Lower lobe of right lung (tissue), 2 donors: ENCODE results near the gene ADGRL3. TPM values are rescaled to one million over a fixed set of nuclear protein-coding genes. Genes with fewer than 3 reads are reported as not detected.
"Not testable (repeated sequence)": the region's sequence is repeated elsewhere in the genome, so short reads cannot be mapped to it uniquely, and the experiment has no call there.

Experiments used
- ATAC-seq, 2 donors: fragments of 200-7000 bp; cut with Tn5 transposase; one replicate each; pipeline ENCODE4 v1.9.1; 2020 to 2022; ENCODE audit warnings: mild to moderate bottlenecking in 2 of 2, moderate library complexity in 2 of 2
- DNase-seq: peaks from one replicate; pipeline ENCODE4 v3.0.0-alpha.2; 2020
- H3K27ac ChIP-seq: fragments of 200-600 bp; one replicate; pipeline ENCODE4 v1.8.0; 2022
- H3K27me3 ChIP-seq: fragments of 200-600 bp; one replicate; pipeline ENCODE4 v1.8.0; 2022; ENCODE audit warnings: low read depth
- H3K36me3 ChIP-seq: fragments of 200-600 bp; one replicate; pipeline ENCODE4 v1.8.0; 2022; ENCODE audit warnings: mild to moderate bottlenecking
- H3K4me1 ChIP-seq: fragments of 200-600 bp; one replicate; pipeline ENCODE4 v1.8.0; 2022
- H3K4me3 ChIP-seq: fragments of 200-600 bp; one replicate; pipeline ENCODE4 v1.8.0; 2022; ENCODE audit warnings: mild to moderate bottlenecking
- H3K9me3 ChIP-seq: fragments of 200-600 bp; one replicate; pipeline ENCODE4 v1.8.0; 2022
- intact Hi-C: fragments of 100-400 bp; cut with DNase I; formaldehyde crosslinking; loops from one replicate; pipeline ENCODE4 v1.11.0; 2022
- total RNA-seq: library from RNA; stranded (reverse); fragmentation: NEBNext Ultra II Directional; extraction: Animal tissue kit (Norgen Biotek cat#: 25700); gene quantifications from one replicate; pipeline ENCODE4 v1.2.1, GENCODE V29; 2021
- TF ChIP-seq, protein P1 (sequence below): fragments of 200-600 bp; IDR thresholded peaks from one replicate; pipeline ENCODE4 v1.8.0; 2022; ENCODE audit warnings: antibody characterized with exemption, mild to moderate bottlenecking
- donor health status: DM: no; HTN: yes; CAD: no; lungs with severe emphysema.

ADGRL3 gene
- total RNA-seq, 1 donor from 2014 or later: 6.0 TPM

DNA sequence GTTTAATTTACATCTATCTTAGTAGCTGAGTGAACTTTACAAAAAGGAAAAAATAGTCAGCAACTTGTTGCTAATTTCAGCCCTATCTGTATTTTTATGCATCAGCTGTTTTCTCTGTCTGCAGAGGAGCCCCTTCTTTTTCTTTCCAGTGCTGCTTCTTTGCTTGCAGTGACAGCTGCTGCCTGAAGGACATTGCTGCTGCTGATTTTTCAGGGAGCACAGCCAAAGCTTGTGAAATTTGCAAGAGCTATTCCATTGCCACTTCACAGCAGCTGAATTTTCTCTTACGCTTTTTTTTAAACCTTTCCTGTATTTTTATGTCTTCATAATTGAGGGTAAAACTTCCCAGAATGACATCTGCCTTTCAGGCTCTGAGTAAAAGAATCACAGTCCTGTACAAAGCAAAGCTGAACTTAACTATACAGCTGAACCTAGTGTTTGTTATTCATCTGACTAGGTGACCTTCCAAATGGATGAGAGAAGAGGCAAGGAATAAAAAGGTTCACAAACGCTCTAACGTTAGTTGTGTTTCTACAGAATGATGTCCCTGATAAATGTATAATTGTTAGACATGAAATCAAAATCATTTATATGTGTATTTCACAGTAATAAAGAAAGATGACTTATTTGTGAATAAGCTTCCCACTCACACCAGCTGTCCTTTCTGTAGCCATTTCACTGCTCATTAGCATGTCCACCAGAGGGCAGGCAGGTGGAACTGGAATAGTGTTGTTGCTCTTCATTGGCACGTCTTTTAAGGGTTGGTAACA lies 541.4 kb downstream of the ADGRL3 start:
- ATAC-seq (no peak), DNase-seq (no peak)
- no peaks in the 10 kb centered on the region for H3K27me3 ChIP-seq

DNA sequence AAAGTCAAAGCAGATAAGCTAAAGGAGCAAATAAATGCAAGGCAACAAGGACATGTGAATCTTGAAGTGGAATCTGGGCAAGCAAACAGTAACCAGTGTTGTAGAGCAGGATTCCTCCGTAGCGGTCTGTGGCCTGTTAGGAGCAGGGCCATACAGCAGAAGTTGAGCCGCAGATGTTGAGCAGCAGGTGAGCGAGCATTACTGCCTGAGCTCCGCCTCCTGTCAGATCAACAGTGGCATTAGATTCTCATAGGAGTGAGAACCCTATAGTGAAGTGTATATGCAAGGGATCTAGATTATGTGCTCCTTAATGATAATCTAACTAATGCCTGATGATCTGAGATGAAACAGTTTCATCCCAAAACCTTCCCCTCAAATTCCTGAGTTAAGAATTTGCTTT lies 550.7 kb downstream of the ADGRL3 start:
- H3K27me3 ChIP-seq: no peaks in the 10 kb centered on the region
- H3K27ac ChIP-seq: no peak overlapping the region
- H3K9me3 ChIP-seq: no peaks in the 10 kb centered on the region
- no peaks in the 10 kb centered on the region for H3K36me3 ChIP-seq
- H3K4me3 ChIP-seq: no peak overlapping the region
- TF ChIP-seq, protein P1, sequence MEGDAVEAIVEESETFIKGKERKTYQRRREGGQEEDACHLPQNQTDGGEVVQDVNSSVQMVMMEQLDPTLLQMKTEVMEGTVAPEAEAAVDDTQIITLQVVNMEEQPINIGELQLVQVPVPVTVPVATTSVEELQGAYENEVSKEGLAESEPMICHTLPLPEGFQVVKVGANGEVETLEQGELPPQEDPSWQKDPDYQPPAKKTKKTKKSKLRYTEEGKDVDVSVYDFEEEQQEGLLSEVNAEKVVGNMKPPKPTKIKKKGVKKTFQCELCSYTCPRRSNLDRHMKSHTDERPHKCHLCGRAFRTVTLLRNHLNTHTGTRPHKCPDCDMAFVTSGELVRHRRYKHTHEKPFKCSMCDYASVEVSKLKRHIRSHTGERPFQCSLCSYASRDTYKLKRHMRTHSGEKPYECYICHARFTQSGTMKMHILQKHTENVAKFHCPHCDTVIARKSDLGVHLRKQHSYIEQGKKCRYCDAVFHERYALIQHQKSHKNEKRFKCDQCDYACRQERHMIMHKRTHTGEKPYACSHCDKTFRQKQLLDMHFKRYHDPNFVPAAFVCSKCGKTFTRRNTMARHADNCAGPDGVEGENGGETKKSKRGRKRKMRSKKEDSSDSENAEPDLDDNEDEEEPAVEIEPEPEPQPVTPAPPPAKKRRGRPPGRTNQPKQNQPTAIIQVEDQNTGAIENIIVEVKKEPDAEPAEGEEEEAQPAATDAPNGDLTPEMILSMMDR: no peak
- DNase-seq: no peak
- intact Hi-C loops: no loop called here
- no peaks in the 10 kb centered on the region for H3K4me1 ChIP-seq
- ATAC-seq: no peak

More for the DNA sequence above, 541.4 kb downstream of the ADGRL3 start:
- TF ChIP-seq, protein P1: no peak
- Histone ChIP-seq H3K4me3 (no peak overlapping the region), H3K27ac (no peak overlapping the region), H3K4me1 (no peaks in the 10 kb centered on the region), H3K9me3 (no peaks in the 10 kb centered on the region), H3K36me3 (no peaks in the 10 kb centered on the region)
- intact Hi-C loops: no loop called here

DNA sequence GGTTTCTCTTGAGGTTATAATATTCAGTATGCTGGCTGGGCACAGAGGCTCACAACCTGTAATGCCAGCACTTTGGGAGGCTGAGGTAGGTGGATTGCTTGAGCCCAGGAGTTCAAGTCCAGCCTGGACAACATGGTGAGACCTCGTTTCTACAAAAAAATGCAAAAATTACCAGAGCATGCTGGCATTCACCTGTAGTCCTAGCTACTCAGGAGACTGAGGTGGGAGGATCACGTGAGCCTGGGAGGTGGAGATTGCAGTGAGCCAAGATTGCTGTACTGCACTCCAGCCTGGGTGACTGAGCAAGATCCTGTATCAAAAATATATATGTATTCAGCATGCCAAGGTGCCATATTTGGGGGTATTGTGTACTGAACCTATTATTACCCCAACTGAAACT lies 552.5 kb downstream of the ADGRL3 start:
- no peak for ATAC-seq
- no peaks in the 10 kb centered on the region for H3K9me3 ChIP-seq
- intact Hi-C loops: no loop called here
- no peaks in the 10 kb centered on the region for H3K27me3 ChIP-seq
- no peak for DNase-seq
- no peaks in the 10 kb centered on the region for H3K36me3 ChIP-seq
- H3K27ac ChIP-seq: no peak overlapping the region
- no peaks in the 10 kb centered on the region for H3K4me1 ChIP-seq
- TF ChIP-seq, protein P1: no peak
- H3K4me3 ChIP-seq: no peak overlapping the region

DNA sequence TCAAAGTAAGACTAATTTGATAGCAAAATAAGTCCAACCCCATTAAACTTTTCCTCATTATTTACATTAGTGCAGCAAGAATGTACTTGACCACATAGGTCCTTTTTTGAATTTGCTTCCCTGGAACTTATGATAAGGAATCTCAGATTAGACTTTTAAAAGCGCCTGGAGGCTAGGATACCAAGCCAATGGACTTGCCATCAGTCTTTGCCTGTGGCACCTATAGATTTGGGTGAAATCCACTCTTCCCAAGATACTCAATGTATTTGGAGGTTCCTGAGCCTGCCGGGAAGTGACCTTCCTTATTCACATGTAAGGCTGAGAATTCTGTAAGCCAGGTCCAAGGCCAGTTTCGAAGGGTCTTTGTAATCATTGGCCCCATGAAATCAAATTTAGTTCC lies 553.6 kb downstream of the ADGRL3 start:
- TF ChIP-seq, protein P1: no peak
- Histone ChIP-seq H3K4me3 (no peak overlapping the region), H3K36me3 (no peaks in the 10 kb centered on the region), H3K9me3 (no peaks in the 10 kb centered on the region), H3K4me1 (no peaks in the 10 kb centered on the region), H3K27ac (no peak overlapping the region), H3K27me3 (no peaks in the 10 kb centered on the region)
- DNase-seq (no peak), ATAC-seq (no peak)
- intact Hi-C loops: no loop called here

DNA sequence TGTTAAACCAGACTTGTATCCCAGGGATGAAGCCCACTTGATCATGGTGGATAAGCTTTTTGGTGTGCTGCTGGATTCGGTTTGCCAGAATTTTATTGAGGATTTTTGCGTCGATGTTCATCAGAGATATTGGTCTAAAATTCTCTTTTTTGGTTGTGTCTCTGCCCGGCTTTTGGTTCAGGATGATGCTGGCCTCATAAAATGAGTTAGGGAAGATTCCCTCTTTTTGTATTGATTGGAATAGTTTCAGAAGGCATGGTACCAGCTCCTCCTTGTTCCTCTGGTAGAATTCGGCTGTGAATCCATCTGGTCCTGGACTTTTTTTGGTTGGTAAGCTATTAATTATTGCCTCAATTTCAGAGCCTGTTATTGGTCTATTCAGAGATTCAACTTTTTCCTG lies 556.8 kb downstream of the ADGRL3 start:
- H3K27me3 ChIP-seq, H3K27ac ChIP-seq, H3K36me3 ChIP-seq, DNase-seq, H3K4me1 ChIP-seq, H3K9me3 ChIP-seq, H3K4me3 ChIP-seq, intact Hi-C loops, ATAC-seq: not testable (repeated sequence)

DNA sequence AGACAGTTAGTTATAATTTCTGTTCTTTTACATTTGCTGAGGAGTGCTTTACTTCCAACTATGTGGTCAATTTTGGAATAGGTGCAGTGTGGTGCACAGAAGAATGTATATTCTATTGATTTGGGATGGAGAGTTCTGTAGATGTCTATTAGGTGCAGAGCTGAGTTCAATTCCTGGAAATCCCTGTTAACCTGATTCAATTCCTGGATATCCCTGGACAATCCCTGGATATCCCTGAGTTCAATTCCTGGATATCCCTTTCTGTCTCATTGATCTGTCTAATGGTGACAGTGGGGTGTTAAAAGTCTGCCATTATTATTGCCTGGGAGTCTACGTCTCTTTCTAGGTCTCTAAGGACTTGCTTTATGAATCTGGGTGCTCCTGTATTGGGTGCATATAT lies 557.9 kb downstream of the ADGRL3 start:
- intact Hi-C loops, DNase-seq, ATAC-seq, H3K9me3 ChIP-seq, H3K4me1 ChIP-seq, H3K36me3 ChIP-seq, H3K27ac ChIP-seq, H3K4me3 ChIP-seq, H3K27me3 ChIP-seq: not testable (repeated sequence)

DNA sequence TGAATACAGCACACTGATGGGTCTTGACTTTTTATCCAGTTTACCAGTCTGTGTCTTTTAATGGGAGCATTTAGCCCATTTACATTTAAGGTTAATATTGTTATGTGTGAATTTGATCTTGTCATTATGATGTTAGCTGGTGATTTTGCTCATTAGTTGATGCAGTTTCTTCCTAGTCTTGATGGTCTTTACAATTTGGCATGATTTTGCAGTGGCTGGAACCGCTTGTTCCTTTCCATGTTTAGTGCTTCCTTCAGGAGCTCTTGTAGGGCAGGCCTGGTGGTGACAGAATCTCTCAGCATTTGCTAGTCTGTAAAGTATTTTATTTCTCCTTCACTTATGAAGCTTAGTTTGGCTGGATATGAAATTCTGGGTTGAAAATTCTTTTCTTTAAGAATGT lies 558.5 kb downstream of the ADGRL3 start:
- intact Hi-C loops: not testable (repeated sequence)

DNA sequence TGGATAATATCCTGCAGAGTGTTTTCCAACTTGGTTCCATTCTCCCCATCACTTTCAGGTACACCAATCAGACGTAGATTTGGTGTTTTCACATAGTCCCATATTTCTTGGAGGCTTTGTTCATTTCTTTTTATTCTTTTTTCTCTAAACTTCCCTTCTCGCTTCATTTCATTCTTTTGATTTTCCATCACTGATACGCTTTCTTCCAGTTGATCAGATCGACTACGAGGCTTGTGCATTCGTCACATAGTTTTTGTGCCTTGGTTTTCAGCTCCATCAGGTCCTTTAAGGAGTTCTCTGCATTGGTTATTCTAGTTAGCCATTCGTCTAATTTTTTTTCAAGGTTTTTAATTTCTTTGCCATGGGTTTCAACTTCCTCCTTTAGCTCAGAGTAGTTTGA lies 559.1 kb downstream of the ADGRL3 start:
- H3K36me3 ChIP-seq, H3K27ac ChIP-seq, intact Hi-C loops, H3K27me3 ChIP-seq, DNase-seq, H3K4me3 ChIP-seq, ATAC-seq, H3K4me1 ChIP-seq, H3K9me3 ChIP-seq: not testable (repeated sequence)

More for the DNA sequence above, 558.5 kb downstream of the ADGRL3 start:
- H3K27ac ChIP-seq, ATAC-seq, H3K4me1 ChIP-seq, H3K4me3 ChIP-seq, H3K9me3 ChIP-seq, H3K36me3 ChIP-seq, DNase-seq, H3K27me3 ChIP-seq: not testable (repeated sequence)

DNA sequence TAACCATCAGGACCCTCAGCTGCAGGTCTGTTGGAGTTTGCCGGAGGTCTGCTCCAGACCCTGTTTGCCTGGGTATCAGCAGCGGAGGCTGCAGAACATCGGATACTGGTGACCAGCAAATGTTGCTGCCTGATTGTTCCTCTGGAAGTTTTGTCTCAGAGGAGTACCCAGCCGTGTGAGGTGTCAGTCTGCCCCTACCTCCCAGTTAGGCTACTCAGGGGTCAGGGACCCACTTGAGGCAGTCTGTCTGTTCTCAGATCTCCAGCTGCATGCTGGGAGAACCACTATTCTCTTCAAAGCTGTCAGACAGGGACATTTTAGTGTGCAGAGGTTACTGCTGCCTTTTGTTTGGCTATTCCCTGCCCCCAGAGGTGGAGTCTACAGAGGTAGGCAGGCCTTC lies 559.8 kb downstream of the ADGRL3 start:
- ATAC-seq, DNase-seq, H3K27ac ChIP-seq, intact Hi-C loops, H3K9me3 ChIP-seq, H3K27me3 ChIP-seq, H3K4me3 ChIP-seq, H3K4me1 ChIP-seq, H3K36me3 ChIP-seq: not testable (repeated sequence)
